Mucosa of gallbladder (tissue), 1 donor: ENCODE data around the gene CAMK2G. TPM values are rescaled to one million over a fixed set of nuclear protein-coding genes. Genes with fewer than 3 reads are reported as not detected.
"Not testable (repeated sequence)": the region's sequence is repeated elsewhere in the genome, so short reads cannot be mapped to it uniquely, and the experiment has no call there.

ENCODE experiments used
- DNase-seq: peaks from one replicate; pipeline ENCODE4 v3.0.0-alpha.2; 2020; ENCODE audit warnings: low spot score
- total RNA-seq: library from RNA; stranded (reverse); gene quantifications from one replicate; pipeline ENCODE4 v1.2.1, GENCODE V29; 2021
- donor health status: DM: no; HTN: no; CAD: no.

Gene CAMK2G
- total RNA-seq, 1 donor from 2014 or later, result 43.7 TPM

DNA sequence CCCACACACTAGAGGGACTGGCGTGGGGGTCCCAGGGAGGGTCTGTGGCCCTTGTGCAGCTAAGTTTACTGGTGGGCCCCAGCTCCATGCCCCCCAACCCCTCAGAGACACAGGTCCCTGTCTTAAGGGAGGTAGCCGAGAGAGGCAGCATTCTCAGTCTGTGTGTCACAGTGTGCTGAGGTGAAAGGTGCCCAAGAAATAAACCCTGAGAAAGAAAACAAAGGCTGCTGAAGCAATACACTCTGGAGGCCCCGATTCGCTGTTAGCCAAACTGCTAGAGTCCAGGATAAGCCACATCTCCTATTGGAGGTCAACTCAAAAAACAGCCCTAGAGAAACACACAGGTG is 34.3 kb downstream of the CAMK2G start:
- no peak for DNase-seq

DNA sequence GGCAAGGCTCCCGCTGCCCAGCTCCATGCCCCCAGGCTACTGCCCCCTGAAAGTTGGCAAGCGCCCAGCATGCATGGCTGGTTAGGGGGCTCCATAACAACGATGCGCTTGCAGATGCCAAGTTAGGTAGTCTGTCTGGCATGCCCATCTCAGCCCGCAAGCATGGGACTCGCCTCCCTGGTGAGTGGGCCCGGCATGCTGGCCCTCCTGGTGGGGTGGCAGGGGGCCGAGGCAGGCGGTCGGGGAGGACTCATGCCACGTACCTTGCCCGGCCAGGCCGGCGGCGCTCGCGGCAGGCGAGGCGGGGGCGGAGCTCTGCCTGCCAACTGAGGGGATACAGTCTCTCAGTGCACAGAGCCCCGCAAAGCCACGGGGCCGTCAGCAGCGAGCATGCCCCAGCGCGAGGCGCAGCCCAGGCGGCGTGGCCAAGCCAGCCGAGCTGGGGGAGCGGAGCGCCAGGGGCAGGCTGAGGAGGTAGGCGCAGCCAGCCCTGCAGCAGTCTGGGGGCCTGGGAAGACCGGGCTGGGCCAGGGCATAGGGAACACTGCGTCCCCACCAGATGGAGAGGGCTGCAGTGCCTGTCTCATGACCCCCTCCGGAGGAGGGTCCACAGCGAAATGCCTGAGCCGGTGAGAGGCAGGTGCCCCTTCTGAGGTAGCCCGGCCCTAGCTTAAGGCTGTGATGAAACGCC is 34.9 kb downstream of the CAMK2G start:
- DNase-seq, result no peak

DNA sequence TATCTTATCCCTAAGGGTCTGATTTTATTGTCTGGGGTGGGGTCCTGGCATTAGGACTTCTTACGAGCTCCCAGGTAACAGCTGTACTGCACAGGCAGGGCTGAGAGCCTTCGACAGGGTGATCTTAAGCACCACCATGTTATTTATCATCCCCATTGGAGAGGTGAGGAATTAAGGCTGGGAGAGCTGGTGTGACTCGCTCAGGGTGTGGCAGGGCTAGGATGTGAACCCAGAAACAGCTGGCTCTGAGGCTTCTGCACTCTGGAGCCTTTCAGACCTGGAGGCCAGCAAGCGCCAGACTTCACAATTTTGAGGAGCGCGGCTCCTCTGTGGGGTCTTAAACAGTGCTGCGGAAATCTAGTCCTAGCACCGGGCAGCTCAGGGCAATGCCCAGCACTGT is 35.5 kb downstream of the CAMK2G start:
- no peak for DNase-seq

DNA sequence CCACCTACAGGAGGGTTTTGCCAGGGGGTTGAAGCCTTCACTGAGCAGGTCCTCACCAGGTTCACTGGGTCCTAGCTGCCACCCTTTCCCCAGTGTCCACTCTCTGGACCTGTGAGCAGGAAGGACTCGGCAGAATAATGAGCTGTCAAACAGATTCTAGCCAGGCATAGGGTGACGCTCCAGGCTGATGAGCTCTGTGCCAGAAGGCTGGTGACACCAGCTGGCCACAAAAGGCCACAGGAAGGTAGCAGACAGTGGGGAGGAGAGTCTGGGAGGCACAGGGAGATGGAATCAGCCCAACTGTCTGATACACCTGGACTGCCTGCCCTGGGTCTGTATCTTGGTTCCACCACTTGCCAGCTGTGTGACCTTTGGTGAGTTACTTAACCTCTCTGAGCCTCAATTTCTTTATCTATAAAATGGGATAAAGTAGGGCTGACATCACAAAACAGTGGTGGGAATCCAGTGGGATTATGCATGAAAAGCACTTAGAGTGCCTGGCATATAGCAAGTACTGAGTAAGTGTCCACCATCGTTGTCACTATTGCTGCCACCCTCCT is 36.3 kb downstream of the CAMK2G start:
- no peak for DNase-seq

DNA sequence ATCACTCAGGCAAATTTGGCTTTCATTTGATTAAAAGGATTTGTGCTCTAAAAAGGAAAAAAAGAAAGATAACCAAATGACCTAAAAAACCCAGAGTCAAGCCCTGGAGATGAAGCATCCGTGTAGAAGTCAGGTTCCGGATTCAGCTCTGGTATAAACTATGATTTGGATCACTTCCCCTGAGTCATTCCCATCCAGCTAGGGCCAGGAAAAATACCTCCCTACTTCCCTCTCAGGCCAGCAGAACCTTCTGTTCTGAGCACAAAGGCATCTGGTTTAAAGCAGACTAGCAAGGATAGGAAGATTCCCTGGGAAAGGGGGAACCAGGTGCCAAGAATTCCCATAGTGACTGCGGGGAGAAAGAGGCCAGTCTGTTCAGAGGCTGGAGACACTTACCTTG is 37.3 kb downstream of the CAMK2G start:
- DNase-seq, result no peak

DNA sequence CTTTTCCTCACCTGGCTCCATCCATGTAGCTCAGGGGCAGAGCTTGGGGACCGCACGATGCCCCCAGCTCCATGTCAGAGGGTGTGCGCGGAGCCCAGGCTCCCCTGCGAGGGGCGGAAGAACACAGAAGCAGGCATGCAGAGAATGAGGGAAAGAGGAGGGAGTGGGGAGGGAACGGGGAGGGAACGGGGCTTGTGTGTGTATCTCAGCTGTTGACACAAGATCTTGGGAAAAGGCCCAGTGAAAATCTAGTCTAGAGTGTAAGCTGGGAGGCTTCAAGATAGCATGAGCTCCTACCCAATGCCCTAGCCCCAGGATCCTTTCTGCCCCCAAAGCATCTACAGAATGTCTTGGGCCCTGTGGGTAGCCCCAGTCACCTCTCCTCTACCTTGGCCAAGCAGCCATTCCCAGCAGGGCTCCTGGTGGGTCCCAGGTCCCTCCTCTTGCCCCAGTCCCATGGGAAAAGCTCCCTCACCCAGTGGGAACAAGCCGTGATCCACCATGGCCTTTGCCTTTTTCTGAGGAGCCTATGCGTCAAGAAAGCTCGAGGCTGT is 37.9 kb downstream of the CAMK2G start:
- DNase-seq, result no peak

DNA sequence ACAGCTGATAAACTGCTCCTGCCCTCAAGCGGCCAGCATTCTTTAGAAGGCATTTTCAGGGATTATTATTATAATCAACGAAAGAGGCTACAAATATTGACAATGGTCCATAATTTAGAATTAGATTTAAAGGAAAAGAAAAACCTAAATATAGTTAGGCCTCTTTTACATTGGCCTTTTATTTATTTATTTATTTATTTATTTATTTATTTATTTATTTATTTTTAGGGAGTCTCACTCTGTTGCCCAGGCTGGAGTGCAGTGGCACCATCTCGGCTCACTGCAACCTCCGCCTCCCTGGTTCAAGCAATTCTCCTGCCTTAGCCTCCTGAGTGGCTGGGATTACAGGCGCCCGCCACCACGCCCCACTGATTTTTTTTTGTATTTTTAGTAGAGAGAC is 45.3 kb downstream of the CAMK2G start:
- DNase-seq, result not testable (repeated sequence)

DNA sequence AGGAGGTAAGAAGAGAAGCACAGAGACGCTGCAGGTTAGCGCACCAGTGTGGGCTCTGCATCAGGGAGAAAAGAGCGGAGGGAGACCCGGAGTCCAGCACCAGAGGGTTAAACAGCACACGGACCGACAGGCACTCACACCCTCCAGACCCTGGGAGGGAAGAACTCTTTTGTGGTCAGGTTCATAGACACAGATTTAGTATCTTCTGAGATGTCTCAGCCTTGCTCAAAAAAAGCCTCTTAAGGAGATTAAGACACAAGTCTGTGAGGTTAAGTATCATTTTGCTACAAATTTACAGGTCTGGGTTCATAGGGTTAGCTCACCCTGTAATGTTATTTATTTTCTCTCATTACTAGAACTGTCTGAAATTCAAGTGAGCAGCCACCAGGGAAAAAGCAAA is 46.2 kb downstream of the CAMK2G start:
- DNase-seq, result no peak

DNA sequence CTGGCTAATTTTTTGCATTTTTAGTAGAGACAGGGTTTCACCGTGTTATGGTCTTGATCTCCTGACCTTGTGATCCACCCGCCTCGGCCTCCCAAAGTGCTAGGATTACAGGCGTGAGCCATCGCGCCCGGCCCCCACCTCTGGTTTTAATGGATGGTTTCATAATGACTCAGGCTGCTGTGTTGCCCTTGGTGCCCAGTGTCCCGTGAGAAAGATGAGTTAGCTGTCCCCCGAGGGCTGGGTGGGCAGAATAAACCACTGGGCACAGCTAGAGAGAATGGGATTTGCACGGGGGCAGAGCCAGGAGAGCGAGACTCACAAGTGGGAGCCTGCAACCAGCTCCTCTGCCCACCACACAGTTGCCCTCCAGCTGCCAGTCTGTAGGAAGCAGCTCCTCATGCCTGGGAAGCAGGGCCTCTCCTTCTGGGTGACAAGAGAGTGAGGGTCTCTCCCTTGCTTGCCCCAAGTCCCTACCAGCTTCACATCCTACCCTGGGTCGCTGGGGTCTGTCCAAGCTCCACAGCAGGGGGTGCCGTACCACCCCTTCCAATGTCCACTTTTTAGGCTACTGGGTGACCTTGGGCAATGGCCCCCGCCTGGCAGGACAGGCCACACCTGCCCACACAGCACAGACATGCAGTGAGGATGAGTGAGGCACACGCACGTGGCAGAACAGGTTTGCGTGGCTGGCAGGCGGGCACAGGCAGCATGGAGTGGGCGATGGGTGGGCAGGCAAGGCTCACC is 46.8 kb downstream of the CAMK2G start:
- no peak for DNase-seq

DNA sequence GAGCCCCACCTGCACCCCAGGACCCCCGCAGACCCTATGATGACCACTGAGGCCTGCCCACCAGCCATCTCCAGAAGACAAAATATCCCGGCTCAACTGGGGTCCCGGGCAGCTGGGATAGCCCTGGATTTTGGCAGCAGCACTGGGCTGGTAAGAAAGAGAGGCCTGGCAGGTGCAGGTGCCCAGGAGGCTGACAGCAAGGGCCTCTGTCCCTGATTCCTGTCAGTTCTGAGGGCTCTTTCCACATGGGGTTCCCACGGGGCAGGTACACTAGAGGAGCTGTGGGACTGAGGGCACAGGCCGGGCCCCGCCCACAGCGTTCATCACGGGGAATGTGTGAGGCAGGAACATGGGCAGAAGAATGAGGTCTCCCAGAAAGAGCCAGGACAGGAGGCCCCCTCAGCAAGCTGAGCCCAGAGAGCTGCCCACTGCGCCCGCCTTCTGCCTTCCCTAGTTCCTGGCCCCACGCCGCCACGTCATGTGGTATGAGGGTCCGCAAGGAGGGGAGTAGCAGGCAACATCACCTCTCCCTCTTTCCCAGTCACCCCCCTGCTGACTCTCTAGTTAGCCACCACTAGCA is 50.1 kb downstream of the CAMK2G start:
- no peak for DNase-seq

DNA sequence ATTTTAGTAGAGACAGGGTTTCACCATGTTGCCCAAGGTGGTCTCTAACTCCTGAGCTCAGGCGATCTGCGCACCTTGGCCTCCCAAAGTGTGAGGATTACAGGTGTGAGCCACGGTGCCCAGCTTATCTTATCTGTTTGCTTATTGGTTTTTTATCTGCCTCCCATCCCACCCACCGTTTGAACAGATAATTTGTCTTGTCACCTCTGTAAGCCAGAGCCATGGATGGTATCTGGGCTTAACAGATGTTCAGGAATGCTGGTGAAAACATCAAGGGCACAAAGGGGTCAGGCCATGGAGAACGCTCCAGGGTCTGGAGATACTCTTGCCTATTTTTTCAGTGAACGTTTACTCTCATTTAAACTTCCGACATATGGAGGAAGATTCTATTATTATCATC is 51.0 kb downstream of the CAMK2G start:
- no peak for DNase-seq

DNA sequence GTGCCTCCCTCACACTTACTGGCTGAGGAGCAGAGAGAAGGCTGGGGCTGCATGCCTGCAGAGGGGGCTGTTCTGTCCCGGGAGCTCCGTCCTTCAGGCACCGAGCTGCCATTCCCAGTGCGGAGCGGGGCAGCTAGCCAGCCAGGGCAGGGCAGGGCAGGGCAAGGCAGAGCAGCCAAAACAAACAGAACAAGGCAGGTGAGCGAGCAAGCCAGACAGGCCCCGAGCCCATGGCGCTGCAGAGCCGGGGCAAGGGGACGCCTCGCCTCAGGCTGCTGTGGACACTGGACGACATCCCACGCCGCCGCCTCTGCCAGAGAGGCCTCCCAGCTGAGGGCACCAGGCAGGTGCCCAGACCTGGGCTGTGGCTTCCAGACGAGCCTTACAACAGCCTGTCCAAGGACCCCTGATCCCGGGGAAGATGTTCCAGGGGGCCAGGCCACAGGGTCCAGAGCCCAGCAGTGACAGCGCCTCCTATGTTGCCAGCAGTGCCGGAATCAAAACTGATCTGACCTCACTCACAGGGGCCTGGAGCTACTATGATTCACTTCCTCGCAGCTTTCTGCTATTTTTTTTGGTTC is 54.8 kb downstream of the CAMK2G start:
- DNase-seq, result peak; percentile 42

DNA sequence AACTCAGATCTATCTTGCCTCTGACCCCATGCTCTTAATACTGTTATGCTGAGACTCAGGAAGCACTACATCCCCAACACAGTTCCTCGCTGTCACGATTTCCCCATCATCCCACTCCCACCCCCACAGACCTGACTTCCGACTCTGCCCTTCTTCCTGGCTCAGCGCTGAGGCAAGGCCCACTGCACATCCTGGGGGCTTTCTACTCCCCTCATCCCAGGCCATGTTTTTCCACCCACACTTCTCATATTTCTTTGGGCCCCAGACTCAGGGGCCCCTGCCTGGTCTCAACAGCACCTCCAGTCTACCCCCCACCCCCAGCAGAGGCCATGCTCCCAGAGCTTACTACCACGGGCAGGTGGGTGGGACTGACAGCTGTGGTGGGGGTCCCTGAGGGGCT is 55.3 kb downstream of the CAMK2G start:
- no peak for DNase-seq

DNA sequence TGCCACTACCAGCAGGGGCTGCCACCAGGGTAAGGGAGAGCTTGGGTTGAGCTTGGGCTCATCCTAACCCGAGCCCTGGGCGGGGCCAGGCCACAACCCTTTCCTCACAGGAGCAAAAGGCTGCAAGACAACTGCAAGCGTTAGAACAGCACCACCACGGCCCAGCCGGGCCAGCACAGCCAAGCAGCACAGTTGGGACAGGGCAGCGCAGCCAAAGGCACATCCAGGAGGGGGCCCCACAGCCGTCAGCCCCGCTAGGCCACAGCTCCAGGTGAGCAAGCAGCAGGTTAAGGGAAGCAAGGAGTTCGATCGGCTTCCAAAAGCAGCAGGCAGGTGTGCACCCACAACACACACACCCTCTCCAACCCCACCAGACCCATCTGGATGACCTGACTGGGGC is 56.0 kb downstream of the CAMK2G start:
- no peak for DNase-seq

DNA sequence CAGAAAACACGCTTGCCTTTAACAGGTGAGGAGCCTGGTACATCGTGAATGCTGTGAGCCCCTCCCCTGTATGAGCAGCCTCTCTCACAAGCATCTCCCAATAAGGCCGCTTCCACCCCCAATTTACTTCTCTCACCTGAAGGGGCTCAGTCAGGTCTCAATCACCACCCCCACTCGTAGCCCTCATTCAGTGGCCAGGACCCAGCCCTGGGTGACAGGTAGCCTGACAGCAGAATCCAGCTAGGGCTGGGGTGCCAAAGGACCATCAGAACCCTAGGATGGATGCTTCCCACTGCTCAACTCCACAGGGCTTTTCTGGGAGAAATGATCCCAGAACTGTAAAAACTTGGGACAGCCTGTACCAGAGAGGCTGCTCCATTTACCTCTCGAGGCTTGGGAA is 56.5 kb downstream of the CAMK2G start:
- no peak for DNase-seq

DNA sequence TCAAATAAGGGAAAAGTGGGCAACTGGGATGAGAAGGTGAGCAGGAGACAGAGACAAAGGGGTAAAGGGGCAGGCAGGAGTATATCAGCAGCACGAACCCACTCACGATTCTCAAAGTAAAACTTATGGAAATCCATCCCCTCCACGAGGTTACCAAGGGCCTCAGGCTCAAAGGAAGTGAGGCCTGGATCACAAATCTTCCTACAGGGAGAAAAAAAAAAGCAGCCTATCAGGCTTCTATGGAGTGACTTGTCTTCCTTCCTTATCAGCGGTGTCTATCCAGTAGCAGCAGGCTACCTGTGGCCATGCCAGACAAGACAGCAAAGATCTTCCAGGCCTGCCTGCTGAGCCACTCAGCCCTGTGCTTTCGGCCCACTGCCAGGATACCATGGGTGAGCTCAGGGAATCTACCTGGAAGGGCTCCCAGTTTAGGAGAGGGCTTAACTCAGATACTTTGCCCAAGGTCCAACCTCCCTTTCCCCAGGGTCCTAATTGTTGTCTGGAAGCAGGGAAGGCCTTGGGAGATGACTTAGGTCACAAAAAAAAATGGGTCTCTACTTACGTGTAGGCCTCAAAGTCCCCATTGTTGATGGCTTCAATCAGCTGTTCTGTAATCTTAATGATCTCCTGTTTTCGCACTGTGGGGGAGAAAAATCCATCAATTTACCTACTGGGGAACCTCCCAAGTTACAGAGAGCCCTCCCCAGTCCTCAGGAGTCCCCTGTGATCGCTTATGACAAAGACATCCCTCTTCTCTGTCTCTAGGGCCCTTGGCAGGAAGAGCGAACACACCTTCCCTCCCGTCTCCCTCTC is 57.2 kb downstream of the CAMK2G start:
- no peak for DNase-seq

DNA sequence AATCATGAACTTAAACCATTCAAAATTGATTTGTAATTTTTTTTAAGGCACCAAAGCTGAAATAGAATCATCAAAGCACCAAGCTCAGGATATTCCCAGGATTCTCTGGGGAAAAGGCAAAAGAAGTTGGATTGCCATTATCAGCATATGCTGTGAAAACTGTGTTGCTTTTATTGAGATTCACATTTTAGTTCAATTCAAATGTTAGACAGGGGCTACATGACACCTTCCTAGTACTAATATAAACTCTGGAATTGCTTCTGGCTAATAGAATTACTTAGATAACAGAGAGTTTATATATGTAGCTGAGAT is 58.7 kb downstream of the CAMK2G start:
- DNase-seq, result no peak

DNA sequence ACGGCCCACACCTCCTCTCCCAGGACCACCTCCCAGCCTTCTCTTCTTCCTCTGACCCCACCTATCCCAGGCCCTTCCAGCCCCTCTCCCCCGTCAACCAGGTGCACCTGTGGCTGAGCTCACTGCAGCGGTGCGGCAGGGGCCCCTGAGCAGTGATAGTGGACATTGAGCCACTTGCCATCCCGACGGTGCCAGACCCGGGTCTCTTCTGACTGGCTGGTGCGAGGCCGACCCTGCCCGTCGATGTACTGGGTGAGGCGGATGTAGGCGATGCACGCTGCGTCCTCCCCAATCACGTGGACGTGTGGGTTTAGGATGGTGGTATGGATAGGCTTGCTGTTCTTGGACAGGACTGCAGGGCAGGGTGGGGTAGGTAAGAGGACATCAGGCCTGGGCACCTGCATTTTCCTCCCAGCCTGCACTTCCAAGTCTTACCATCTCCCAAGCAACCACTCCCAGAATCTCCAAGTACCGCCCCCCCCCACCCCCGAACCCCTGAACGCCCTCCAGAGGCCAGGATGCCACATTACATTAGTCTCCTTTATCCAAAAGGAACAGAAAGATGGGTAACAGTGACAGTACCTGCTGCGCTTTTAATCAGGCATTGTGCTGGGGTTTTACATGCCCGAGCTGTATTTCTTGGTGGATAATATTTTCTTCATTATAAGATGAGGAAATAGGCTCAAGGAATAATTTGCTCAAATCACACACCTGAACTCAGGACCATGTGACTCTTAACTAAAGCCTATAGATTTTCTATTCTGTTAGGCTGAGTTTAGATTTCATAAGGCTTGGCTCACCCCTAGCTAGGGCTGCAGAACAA is 59.2 kb downstream of the CAMK2G start:
- no peak for DNase-seq

DNA sequence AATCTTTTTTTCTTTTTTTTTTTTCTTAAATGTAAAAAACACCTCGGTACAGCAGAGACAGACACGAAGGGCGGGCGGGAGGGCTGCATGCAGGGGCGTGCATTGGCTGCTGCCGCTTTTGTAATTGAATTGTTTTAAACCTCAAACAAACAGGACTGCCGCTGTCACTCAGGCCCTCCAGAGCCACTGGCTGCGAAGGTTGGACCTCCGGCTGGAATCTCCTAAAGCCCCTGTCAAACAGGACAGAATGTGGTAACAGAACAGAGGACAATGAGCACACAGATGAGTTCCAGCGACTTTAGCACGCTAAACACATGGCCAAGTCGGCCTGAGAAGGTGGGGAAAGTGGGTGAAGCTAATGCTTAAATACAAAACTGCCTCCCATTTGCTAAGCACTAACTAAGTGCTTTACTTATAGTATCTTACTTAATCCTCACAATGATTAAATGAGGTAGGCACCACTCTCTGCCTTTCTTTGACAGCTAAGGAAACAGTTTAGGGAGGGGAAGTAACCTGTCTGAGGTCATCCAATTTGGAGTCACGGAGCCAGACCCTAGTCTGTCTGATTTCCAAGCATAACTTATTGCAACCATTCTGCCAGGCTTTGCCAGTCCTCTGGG is 60.0 kb downstream of the CAMK2G start:
- DNase-seq, result no peak

DNA sequence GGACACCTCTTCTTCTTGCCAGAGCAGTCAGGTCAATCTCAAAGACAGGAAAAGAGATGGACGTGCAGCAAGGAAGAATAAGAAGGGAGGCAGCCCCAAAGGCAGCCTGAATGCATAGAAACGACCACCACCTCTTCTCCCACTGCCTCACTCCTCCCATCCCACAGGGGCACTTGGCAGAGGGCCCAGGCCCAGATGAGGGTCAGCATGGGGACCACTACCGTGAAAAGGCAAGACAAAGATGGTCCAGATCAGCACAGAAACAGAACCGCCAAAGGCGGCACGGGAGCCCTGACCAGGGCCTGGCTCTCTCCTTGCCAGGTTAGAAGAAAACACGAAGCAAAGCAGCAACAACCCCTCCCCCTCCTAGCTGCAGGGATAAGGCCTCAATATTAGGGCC is 61.0 kb downstream of the CAMK2G start:
- no peak for DNase-seq
